GM12878 (cell line): Measurements from ENCODE around the gene RBMS3. TPM values are rescaled to one million over a fixed set of nuclear protein-coding genes. Genes with fewer than 3 reads are reported as not detected.
A peak's percentile ranks its signal among the peaks of the same experiment; 100 is the strongest.

Experiments used
- CREB1 ChIP-seq: IDR thresholded peaks from 2 replicates; pipeline ENCODE4 v1.6.1; 2012; ENCODE audit warnings: low read depth, mild to moderate bottlenecking, inconsistent platforms
- EGR1 ChIP-seq, 2 experiments: IDR thresholded peaks; 1 replicate in 1 of 2; 2 replicates in 1 of 2; pipeline ENCODE4 v1.6.1; 2011 to 2012; ENCODE audit warnings: low read depth in 2 of 2, low read length in 2 of 2, borderline replicate concordance in 1 of 2, mild to moderate bottlenecking in 1 of 2, moderate library complexity in 1 of 2
- ESRRA ChIP-seq: IDR thresholded peaks from 2 replicates; pipeline ENCODE4 v1.6.1; 2012; ENCODE audit warnings: mild to moderate bottlenecking, low read length, improper control_type of control experiment
- GABPA ChIP-seq: IDR thresholded peaks from 2 replicates; pipeline ENCODE4 v1.6.1; 2014; ENCODE audit warnings: antibody characterized with exemption, low read depth, mild to moderate bottlenecking, inconsistent platforms
- HDAC2 ChIP-seq: fragments of 200-600 bp; sonication (generic); IDR thresholded peaks from 2 replicates; pipeline ENCODE4 v1.6.1; 2017
- IKZF2 ChIP-seq, 2 experiments: fragments of 450-650 bp; IDR thresholded peaks; 2 replicates each; pipeline ENCODE4 v1.6.1; 2017; ENCODE audit warnings: mild to moderate bottlenecking in 2 of 2, moderate library complexity in 2 of 2
- LARP7 ChIP-seq: fragments of 450-650 bp; IDR thresholded peaks from 2 replicates; pipeline ENCODE4 v1.6.1; 2017; ENCODE audit warnings: mild to moderate bottlenecking
- MYC ChIP-seq: IDR thresholded peaks from 2 replicates; pipeline ENCODE4 v1.6.1; 2011; ENCODE audit warnings: mild to moderate bottlenecking, low read length, moderate library complexity, inconsistent platforms; ENCODE audit not compliant: insufficient read depth, insufficient replicate concordance, insufficient read length, severe bottlenecking
- NBN ChIP-seq: fragments of 450-650 bp; IDR thresholded peaks from 2 replicates; pipeline ENCODE4 v1.6.1; 2016
- PAX5 ChIP-seq: IDR thresholded peaks from 2 replicates; pipeline ENCODE4 v1.6.1; 2011; ENCODE audit warnings: low read depth, low read length, borderline replicate concordance
- PAX8 ChIP-seq: fragments of 450-650 bp; IDR thresholded peaks from 2 replicates; pipeline ENCODE4 v1.6.1; 2017; ENCODE audit warnings: mild to moderate bottlenecking, moderate library complexity
- RELA ChIP-seq: fragments of 450-650 bp; IDR thresholded peaks from 2 replicates; pipeline ENCODE4 v1.8.0; 2014; ENCODE audit warnings: borderline replicate concordance; ENCODE audit not compliant: partially characterized antibody
- RFX5 ChIP-seq: IDR thresholded peaks from 2 replicates; pipeline ENCODE4 v1.6.1; 2011; ENCODE audit warnings: low read depth, low read length, improper control_type of control experiment
- SIN3A ChIP-seq: IDR thresholded peaks from 2 replicates; pipeline ENCODE4 v1.6.1; 2012; ENCODE audit warnings: low read depth, low read length, improper control_type of control experiment
- SIX5 ChIP-seq: IDR thresholded peaks from 2 replicates; pipeline ENCODE4 v1.6.1; 2011; ENCODE audit warnings: mild to moderate bottlenecking, low read depth, low read length, moderate library complexity; ENCODE audit not compliant: severe bottlenecking
- TCF3 ChIP-seq: IDR thresholded peaks from 2 replicates; pipeline ENCODE4 v1.6.1; 2012; ENCODE audit warnings: low read depth, mild to moderate bottlenecking, low read length, borderline replicate concordance; ENCODE audit not compliant: insufficient read depth
- ZBED1 ChIP-seq: IDR thresholded peaks from 2 replicates; pipeline ENCODE4 v1.6.1; 2016; ENCODE audit warnings: borderline replicate concordance
- ZNF687 ChIP-seq: fragments of 450-650 bp; IDR thresholded peaks from 2 replicates; pipeline ENCODE4 v1.6.1; 2017; ENCODE audit warnings: mild to moderate bottlenecking, moderate library complexity
- polyA plus RNA-seq, 11 experiments: library from polyadenylated mRNA; depleted of rRNA in 4 of 11; unstranded in 6 of 11; stranded (reverse) in 5 of 11; fragments of >200 nt; fragmentation: Nextera tagmentation in 4 of 11; fragmentation: Illumina TruSeq in 1 of 11; extraction: Ambion mirVana in 4 of 11; extraction: Trizol in 1 of 11; gene quantifications; 1 replicate in 1 of 11; 2 replicates in 10 of 11; pipeline versions ENCODE4 v1.2.1 to v1.2.3, GENCODE V29; 2011 to 2016; ENCODE audit warnings: inconsistent platforms in 2 of 11, missing spikeins in 2 of 11, low read depth in 1 of 11
- total RNA-seq, 4 experiments: library from RNA; depleted of rRNA in 3 of 4; stranded (reverse); fragments of >200 nt in 3 of 4; fragmentation: Illumina TruSeq in 1 of 4; extraction: Trizol in 1 of 4; gene quantifications; 2 replicates each; pipeline versions ENCODE4 v1.2.1 to v1.2.3, GENCODE V29; 2013 to 2021
- TF ChIP-seq, protein P1 (sequence below): fragments of 450-650 bp; IDR thresholded peaks from 2 replicates; pipeline ENCODE4 v1.6.1; 2017; ENCODE audit warnings: mild to moderate bottlenecking, low read depth, inconsistent platforms; ENCODE audit not compliant: poor library complexity, severe bottlenecking
- TF ChIP-seq, protein P2 (sequence below): fragments of 450-650 bp; IDR thresholded peaks from 2 replicates; pipeline ENCODE4 v1.6.1; 2017; ENCODE audit warnings: mild to moderate bottlenecking

The RBMS3 gene
- total and polyA plus RNA-seq, 10 of the 15 experiments (the other 5 are each of a cell fraction or from before 2014, with no cell fraction given), result 0.79 to 4.7 (median 3.1) TPM

DNA sequence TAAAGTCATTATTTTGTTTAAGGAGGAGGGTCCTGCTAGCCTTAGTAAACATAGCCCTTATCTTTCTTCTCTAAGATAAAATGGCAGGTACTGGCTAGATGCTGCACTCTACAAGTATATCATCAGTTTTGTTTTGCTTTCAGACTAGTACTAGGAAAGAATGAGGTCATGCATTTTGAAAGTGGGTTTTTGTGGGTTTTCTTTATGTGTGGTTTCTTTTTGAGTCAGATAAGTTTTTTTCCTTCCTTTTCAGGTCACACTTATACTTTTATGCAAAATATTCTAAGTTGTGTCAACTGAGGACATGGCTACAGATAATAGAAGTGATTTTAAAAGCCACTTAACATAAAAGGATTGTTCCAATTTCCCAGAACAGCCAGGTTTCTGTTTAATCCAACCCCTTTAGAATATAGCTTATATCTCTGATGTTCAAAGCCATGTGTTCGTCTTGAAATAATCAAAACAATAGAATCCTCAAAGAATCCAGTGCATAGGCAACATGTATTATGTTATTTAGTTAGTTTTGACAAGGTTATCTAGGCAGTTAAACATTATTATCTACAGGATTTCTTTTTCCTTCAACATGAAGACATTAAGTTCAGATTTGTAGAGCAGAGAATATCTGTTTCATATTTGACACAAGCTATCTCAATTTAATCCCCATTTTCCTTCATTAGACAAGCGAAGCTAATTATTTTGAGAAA, 406.2 kb downstream of the RBMS3 start (continued):
- TF ChIP-seq LARP7 (no peak), RELA (no peak), PAX5 (no peak), TCF3 (no peak), EGR1 (IDR thresholded peaks at IDR 0.05; ENCODE audit: borderline replicate concordance in 1 of 2, low read depth in 2 of 2, low read length in 2 of 2) (no peak), ZNF687 (no peak), SIN3A (no peak), ZBED1 (no peak), RFX5 (no peak), MYC (no peak), NBN (0 out of 2 replicates have a peak, but pooled peaks have one; percentile 64), GABPA (0 out of 2 replicates have a peak, but pooled peaks have one; percentile 48), HDAC2 (no peak), PAX8 (no peak), CREB1 (peak; percentile 53; the same call in 1 of the 2 replicates), IKZF2 (IDR thresholded peaks at IDR 0.05) (peak; percentile 92 to 94), SIX5 (no peak), ESRRA (no peak)
- TF ChIP-seq, protein P1, sequence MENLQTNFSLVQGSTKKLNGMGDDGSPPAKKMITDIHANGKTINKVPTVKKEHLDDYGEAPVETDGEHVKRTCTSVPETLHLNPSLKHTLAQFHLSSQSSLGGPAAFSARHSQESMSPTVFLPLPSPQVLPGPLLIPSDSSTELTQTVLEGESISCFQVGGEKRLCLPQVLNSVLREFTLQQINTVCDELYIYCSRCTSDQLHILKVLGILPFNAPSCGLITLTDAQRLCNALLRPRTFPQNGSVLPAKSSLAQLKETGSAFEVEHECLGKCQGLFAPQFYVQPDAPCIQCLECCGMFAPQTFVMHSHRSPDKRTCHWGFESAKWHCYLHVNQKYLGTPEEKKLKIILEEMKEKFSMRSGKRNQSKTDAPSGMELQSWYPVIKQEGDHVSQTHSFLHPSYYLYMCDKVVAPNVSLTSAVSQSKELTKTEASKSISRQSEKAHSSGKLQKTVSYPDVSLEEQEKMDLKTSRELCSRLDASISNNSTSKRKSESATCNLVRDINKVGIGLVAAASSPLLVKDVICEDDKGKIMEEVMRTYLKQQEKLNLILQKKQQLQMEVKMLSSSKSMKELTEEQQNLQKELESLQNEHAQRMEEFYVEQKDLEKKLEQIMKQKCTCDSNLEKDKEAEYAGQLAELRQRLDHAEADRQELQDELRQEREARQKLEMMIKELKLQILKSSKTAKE, result peak; percentile 85
- TF ChIP-seq, protein P2, sequence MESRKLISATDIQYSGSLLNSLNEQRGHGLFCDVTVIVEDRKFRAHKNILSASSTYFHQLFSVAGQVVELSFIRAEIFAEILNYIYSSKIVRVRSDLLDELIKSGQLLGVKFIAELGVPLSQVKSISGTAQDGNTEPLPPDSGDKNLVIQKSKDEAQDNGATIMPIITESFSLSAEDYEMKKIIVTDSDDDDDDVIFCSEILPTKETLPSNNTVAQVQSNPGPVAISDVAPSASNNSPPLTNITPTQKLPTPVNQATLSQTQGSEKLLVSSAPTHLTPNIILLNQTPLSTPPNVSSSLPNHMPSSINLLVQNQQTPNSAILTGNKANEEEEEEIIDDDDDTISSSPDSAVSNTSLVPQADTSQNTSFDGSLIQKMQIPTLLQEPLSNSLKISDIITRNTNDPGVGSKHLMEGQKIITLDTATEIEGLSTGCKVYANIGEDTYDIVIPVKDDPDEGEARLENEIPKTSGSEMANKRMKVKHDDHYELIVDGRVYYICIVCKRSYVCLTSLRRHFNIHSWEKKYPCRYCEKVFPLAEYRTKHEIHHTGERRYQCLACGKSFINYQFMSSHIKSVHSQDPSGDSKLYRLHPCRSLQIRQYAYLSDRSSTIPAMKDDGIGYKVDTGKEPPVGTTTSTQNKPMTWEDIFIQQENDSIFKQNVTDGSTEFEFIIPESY, result no peak
